MG63 (cell line): Measurements from ENCODE around the gene TSC22D2. TPM values are rescaled to one million over a fixed set of nuclear protein-coding genes. Genes with fewer than 3 reads are reported as not detected.

Experiments
- DNase-seq: peaks from one replicate; pipeline ENCODE4 v3.0.0-alpha.2; 2020
- H3K27me3 ChIP-seq: fragments of 250-450 bp; sonication (Bioruptor Pico); 2 replicates; pipeline ENCODE4 v1.5.1; 2020; ENCODE audit warnings: mild to moderate bottlenecking, moderate library complexity
- H3K36me3 ChIP-seq: fragments of 250-450 bp; sonication (Bioruptor Pico); 2 replicates; pipeline ENCODE4 v1.5.1; 2020; ENCODE audit warnings: mild to moderate bottlenecking, moderate library complexity
- H3K4me3 ChIP-seq: fragments of 250-450 bp; sonication (Bioruptor Pico); 2 replicates; pipeline ENCODE4 v1.5.1; 2020; ENCODE audit warnings: mild to moderate bottlenecking, moderate library complexity
- H3K9me3 ChIP-seq: fragments of 250-450 bp; sonication (Bioruptor Pico); 2 replicates; pipeline ENCODE4 v1.5.1; 2020; ENCODE audit warnings: mild to moderate bottlenecking, moderate library complexity
- total RNA-seq: library from RNA; depleted of rRNA; stranded (reverse); fragments of >200 nt; shearing (Covaris generic); gene quantifications from 2 replicates; pipeline ENCODE4 v1.2.3, GENCODE V29; 2014; ENCODE audit warnings: low replicate concordance; rRNA removed

The TSC22D2 gene
- 6.3 and 10.3 TPM in 2 replicates for total RNA-seq

DNA sequence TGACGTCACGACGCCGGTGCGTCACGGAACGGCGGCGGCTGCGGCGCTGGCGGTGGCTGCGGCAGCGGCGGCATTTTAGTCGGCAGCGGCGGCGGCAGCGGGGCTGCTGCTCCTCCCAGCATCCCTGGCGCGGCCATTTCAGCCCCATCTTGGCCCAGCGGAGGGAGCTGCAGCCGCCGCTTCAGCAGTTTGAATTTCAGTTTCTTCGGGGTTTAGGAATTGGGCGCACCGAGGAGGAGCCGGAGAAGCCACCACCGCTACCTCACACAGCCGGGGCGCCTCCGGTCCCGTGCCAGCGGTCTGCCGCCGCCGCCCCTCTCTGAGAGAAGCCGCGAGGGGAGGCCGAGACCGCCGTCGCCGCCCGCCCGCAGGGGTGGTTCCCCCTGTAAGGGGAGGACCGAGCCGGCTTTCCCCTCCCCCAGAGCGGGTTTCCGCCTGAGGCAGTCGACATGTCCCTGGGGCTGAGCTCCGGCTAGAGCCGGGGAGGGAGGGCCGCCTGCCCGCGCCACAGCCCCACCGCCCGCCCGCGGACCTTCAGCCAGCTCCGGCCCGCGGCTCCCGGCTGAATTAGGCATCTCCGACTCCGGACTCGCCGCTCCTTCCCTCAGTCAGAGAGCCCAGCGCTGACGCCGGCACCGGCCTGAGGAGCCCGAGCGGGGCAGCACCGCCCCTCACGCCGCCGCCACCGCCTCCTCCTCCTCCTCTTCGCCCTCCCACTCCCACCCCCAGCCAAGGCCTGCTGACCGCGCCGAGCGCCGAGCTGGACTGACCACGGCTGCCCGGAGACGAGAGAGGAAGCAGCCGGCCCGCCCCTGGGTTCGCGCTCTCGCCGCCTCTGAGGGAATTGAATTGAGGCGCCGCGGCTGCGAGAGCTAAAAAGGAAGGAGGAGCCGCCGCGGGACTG is at the start of gene TSC22D2:
Gene TSC22D2 (plus strand): TSS at position 78 of the 904 bp plus-strand sequence. CDS start 1,053 bp downstream, outside the sequence.
- Histone ChIP-seq H3K36me3 (peaks cover 34% of the 10 kb centered on the region), H3K4me3 (peak within 1 kb of the TSS; percentile 79), H3K9me3 (no peaks in the 10 kb centered on the region), H3K27me3 (no peaks in the 10 kb centered on the region)
- DNase-seq: peak; percentile 97

DNA sequence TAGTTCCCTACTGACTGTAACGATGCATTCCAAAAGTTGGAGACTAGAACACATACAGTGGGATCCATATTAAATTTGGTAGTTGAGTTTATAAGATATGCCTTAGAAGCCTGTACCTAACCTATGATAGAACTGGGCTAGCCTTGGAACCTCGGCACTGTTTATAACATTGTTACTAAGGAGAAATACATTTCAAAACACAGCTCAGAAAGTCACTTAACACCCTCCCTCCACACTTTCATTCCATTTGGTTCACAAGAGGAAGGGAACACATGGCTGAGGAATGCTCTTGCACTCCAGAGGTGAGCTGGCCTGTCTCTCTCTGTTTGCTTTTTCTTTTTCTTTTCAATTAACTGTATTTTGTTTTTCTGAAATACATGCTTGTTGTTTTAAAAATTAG is 48.7 kb upstream of the TSC22D2 start:
- Histone ChIP-seq H3K4me3 (no peak overlapping the region), H3K27me3 (no peaks in the 10 kb centered on the region), H3K9me3 (no peaks in the 10 kb centered on the region), H3K36me3 (no peaks in the 10 kb centered on the region)
- DNase-seq: no peak

GRCh38 chr3:150360966-150361365 is 47.1 kb upstream of the TSC22D2 start:
- no peak for DNase-seq
- H3K4me3 ChIP-seq: no peak overlapping the region
- no peaks in the 10 kb centered on the region for H3K27me3 ChIP-seq
- no peaks in the 10 kb centered on the region for H3K9me3 ChIP-seq
- H3K36me3 ChIP-seq: no peaks in the 10 kb centered on the region

GRCh38 chr3:150362515-150363302 is 45.4 kb upstream of the TSC22D2 start:
- Histone ChIP-seq H3K9me3 (no peaks in the 10 kb centered on the region), H3K36me3 (no peaks in the 10 kb centered on the region), H3K27me3 (no peaks in the 10 kb centered on the region), H3K4me3 (no peak overlapping the region)
- no peak for DNase-seq

GRCh38 chr3:150363420-150363819 is 44.7 kb upstream of the TSC22D2 start:
- Histone ChIP-seq H3K36me3 (no peaks in the 10 kb centered on the region), H3K9me3 (no peaks in the 10 kb centered on the region), H3K27me3 (no peaks in the 10 kb centered on the region), H3K4me3 (no peak overlapping the region)
- DNase-seq: no peak

GRCh38 chr3:150365132-150365604 is 42.9 kb upstream of the TSC22D2 start:
- no peaks in the 10 kb centered on the region for H3K27me3 ChIP-seq
- peak; percentile 38 for DNase-seq

DNA sequence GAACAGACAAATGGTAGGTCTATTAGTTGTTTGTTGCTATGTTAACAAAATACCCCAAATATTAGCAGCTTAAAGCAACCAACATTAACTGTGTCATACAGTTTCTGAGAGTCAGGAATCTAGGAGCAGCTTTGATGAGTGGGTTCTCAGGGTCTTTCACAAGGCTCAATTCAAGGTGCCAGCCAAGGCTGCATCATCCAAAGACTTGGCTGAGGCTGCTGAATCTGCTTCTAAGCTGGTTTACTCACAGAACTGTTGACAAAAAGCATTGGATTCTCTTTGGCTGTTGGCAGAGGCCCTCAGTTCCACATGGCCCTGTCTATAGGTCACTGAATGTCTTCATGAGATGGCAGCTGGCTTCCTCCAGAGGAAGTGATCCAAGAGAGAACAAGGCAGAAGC is 40.3 kb upstream of the TSC22D2 start:
- Histone ChIP-seq H3K27me3 (no peaks in the 10 kb centered on the region), H3K36me3 (no peaks in the 10 kb centered on the region), H3K9me3 (no peaks in the 10 kb centered on the region), H3K4me3 (no peak overlapping the region)
- DNase-seq: peak; percentile 96

More at GRCh38 chr3:150365132-150365604, 42.9 kb upstream of the TSC22D2 start:
- Histone ChIP-seq H3K36me3 (no peaks in the 10 kb centered on the region), H3K9me3 (no peaks in the 10 kb centered on the region), H3K4me3 (no peak overlapping the region)

DNA sequence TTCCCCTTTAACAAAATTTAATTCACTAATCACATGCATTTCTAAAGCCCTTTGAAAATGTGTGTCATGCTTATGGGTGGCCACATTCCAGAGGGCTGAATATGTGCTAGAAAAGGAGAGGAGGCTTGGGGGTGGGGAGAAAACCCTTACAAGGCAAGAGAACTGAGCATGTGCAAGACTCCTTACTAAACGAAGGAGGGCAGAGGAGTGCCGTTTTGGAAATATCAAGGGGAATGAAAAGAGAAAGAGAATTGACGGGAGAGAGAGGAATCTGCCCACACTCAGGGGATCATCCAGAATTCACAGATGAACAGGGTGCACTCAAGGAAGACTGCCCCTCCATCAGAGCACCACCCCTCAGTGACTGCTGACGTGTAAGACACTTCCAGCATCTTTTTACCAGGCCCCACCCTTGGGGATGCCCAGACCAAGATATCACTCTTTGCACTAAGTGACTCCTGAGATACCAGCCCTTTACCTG is 37.9 kb upstream of the TSC22D2 start:
- peak overlapping the region; percentile 32 for H3K4me3 ChIP-seq
- peaks cover 4% of the 10 kb centered on the region for H3K9me3 ChIP-seq
- peak; percentile 94 for DNase-seq
- H3K36me3 ChIP-seq: no peaks in the 10 kb centered on the region; the same call in 1 of the 2 replicates
- no peaks in the 10 kb centered on the region for H3K27me3 ChIP-seq

DNA sequence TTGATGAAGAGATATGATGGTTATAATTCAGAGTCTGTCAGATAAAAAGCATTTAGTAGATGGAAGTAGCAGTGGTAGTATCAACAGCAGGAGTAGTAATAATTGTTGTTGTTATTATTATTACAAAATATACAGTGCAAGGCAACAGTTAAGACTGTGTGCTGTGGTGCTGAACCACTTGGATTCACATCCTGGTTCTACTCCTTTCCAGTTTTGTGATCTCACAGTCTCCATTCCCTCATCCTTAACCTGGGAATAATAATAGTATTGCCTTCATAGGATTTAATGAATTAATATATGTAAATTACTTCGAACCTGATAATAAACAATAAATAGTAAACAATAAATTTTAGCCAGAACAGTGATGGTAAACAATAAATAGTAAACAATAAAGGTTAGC is 37.1 kb upstream of the TSC22D2 start:
- H3K27me3 ChIP-seq: no peaks in the 10 kb centered on the region
- H3K4me3 ChIP-seq: peak overlapping the region; percentile 32
- no peak for DNase-seq
- H3K36me3 ChIP-seq: no peaks in the 10 kb centered on the region; the same call in 1 of the 2 replicates
- peaks cover 4% of the 10 kb centered on the region for H3K9me3 ChIP-seq

DNA sequence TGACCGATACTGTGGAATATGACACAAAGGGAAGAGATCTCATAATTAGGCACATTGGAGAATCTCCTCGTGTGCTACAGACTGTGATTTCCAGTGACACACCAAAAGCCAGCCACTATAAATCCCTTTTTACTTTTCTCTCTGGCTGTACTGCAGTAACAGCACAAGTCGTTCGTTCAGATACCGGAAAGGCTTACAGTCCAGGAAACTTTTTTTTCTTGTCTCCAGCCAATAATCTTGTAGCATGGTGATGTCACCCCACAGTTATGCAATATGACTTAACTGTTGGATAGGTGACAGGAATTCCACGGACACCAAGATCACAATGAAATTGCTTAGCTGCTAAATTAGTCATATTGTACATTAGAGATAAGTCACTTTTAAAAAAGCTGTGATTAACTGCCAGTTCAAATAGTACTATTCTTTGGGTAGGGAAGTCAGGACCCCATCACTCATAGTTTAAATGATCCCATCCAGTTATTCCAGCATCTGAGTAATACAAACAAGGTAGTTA is 36.3 kb upstream of the TSC22D2 start:
- Histone ChIP-seq H3K4me3 (peak overlapping the region; percentile 32), H3K27me3 (no peaks in the 10 kb centered on the region), H3K36me3 (no peaks in the 10 kb centered on the region; the same call in 1 of the 2 replicates), H3K9me3 (peaks cover 4% of the 10 kb centered on the region)
- DNase-seq: peak; percentile 78

GRCh38 chr3:150372320-150372719 is 35.8 kb upstream of the TSC22D2 start:
- Histone ChIP-seq H3K36me3 (no peaks in the 10 kb centered on the region; the same call in 1 of the 2 replicates), H3K9me3 (peaks cover 4% of the 10 kb centered on the region), H3K27me3 (no peaks in the 10 kb centered on the region), H3K4me3 (no peak overlapping the region)
- DNase-seq: no peak

DNA sequence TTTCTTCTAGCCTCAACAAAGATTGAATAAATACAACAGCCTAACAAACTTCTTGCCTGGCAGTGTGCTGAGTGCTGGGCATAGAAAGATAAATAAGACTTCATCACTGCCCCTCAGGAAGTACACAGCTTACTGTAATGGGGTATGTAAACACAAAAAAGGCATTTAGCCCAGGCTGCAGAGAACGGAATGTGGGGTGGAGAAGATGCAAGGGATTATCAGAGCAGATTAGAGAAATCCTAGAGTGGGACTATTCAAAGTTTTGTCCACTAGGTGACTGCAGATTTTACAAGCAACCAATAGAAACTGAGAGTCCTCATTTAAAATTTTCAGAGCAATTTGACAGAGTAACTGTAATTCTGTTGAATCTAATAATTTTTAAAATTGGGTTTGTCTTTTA is 35.4 kb upstream of the TSC22D2 start:
- DNase-seq: peak; percentile 68
- Histone ChIP-seq H3K36me3 (no peaks in the 10 kb centered on the region; the same call in 1 of the 2 replicates), H3K27me3 (no peaks in the 10 kb centered on the region), H3K9me3 (peaks cover 4% of the 10 kb centered on the region), H3K4me3 (no peak overlapping the region)

- Histone ChIP-seq H3K4me3 (no peak overlapping the region), H3K27me3 (no peaks in the 10 kb centered on the region), H3K9me3 (peaks cover 4% of the 10 kb centered on the region), H3K36me3 (no peaks in the 10 kb centered on the region; the same call in 1 of the 2 replicates)
- DNase-seq: no peak
Observed at GRCh38 chr3:150373234-150373875, 34.7 kb upstream of the TSC22D2 start.

DNA sequence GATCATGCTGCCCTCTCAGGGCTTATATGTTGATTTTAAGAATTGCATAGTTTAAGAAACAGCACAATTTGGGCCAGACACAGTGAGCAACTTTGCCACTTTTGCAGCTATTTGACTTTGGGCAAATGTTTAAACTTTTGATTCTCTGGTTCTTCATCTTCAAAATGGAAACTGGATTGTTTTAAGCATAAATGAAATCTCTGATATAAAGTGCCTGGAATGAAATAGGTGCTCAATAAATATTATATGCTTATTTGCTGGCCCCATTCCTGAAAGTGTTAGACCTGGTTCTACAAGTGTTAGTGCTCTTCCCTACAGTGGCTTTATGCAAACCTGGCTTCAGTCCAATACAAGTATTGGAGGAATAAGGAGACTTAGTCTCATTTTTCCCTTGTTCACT is 33.1 kb upstream of the TSC22D2 start:
- H3K36me3 ChIP-seq: no peaks in the 10 kb centered on the region; the same call in 1 of the 2 replicates
- H3K27me3 ChIP-seq: no peaks in the 10 kb centered on the region
- peaks cover 4% of the 10 kb centered on the region for H3K9me3 ChIP-seq

DNA sequence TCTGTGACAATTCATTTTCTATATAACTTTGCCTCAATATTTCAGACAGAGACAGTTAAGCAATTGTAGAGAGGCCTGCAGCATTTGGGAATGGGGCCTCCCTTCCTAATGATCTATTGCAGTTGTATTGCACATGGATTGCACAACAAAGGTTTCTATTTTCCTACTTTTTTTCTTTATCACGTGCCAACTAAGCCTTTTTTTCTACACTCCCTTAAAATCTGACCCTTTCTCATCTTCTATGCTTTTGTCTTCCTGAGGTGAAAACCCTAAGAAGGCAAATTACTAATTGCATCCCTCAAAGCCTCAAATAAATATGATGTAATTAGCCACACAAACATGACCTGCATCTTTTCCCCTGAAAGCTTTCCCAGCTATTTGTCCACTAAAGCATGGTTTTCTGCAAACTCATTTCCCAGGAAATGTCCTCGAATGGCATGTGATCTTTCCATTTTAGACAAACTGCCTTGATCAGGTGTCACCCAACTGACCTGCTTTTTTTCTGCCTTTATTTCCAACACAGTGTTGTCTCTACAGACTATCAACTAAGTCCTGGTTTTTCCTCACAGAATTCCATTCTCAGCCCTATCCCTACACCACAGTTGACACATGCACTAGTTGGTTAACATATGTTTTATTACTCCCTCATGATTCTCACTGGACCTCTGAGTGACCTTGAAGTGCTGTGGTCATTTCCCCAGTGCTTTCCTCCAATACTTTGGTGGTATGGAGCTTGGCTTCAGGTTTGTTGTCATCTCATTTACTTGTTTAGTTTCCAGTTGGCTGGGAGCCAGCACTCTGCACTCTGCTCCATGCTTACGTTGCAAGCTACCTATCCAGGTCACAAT is 31.9 kb upstream of the TSC22D2 start:
- Histone ChIP-seq H3K36me3 (no peaks in the 10 kb centered on the region; the same call in 1 of the 2 replicates), H3K27me3 (no peaks in the 10 kb centered on the region), H3K9me3 (peaks cover 4% of the 10 kb centered on the region), H3K4me3 (no peak overlapping the region)
- no peak for DNase-seq

More for the DNA sequence above, 33.1 kb upstream of the TSC22D2 start:
- no peak for DNase-seq
- no peak overlapping the region for H3K4me3 ChIP-seq
